ENCODE data around the gene LRIG2. TPM values are rescaled to one million over a fixed set of nuclear protein-coding genes. Genes with fewer than 3 reads are reported as not detected.

The LRIG2 gene
- total and polyA plus RNA-seq, 2 experiments from 2014 or later: 10.0 to 40.4 TPM

- Histone ChIP-seq H4K20me1 (replicated peaks; ENCODE audit: insufficient read depth) (no peaks in the 10 kb centered on the region), H3K4me3 (no peak overlapping the region), H3K27me3 (ENCODE audit: insufficient read depth) (no peaks in the 10 kb centered on the region), H3K4me2 (no peak overlapping the region), H3K27ac (ENCODE audit: low read depth) (no peak overlapping the region), H3K36me3 (ENCODE audit: insufficient read depth) (peaks cover 19% of the 10 kb centered on the region; the same call in 1 of the 2 replicates), H3K4me1 (ENCODE audit: insufficient read depth) (peaks cover 13% of the 10 kb centered on the region), H3K79me2 (replicated peaks; ENCODE audit: insufficient read depth) (no peaks in the 10 kb centered on the region), H2AFZ (no peak overlapping the region), H3F3A (replicated peaks; ENCODE audit: low read depth) (no peaks in the 10 kb centered on the region), H3K9me2 (ENCODE audit: insufficient read depth) (0 out of 2 replicates have a peak, but pooled peaks cover 3% of the 10 kb centered on the region)
- Mint-ChIP-seq H3K9me3 (peaks cover 43% of the 10 kb centered on the region), H3K36me3 (ENCODE audit: low read depth) (peaks cover 39% of the 10 kb centered on the region), H3K4me3 (no peak overlapping the region), H3K27me3 (ENCODE audit: insufficient read depth, low read depth, poor library complexity) (peaks cover 5% of the 10 kb centered on the region), H3K4me1 (peaks cover 16% of the 10 kb centered on the region), H3K27ac (no peak overlapping the region)
- ATAC-seq (no peak), DNase-seq (ENCODE audit: low spot score) (no peak)
- no peak for TF ChIP-seq POLR2AphosphoS5 (IDR thresholded peaks at IDR 0.05; ENCODE audit: low read depth)
- no peak for TF ChIP-seq NANOG (IDR thresholded peaks at IDR 0.05; ENCODE audit: borderline replicate concordance)
- no peak for TF ChIP-seq ZNF462 (CRISPR knock-in tag; IDR thresholded peaks at IDR 0.05)
- TF ChIP-seq ETS1 (IDR thresholded peaks at IDR 0.05): no peak
- no peak for TF ChIP-seq EZH2phosphoT487 (IDR thresholded peaks at IDR 0.05; ENCODE audit: unreplicated experiment)
- TF ChIP-seq ZNF114 (CRISPR knock-in tag; IDR thresholded peaks at IDR 0.05): no peak
- no peak for TF ChIP-seq CREB1 (CRISPR knock-in tag; IDR thresholded peaks at IDR 0.05; ENCODE audit: low read depth)
- no peak for TF ChIP-seq CTCF (conservative IDR thresholded peaks at IDR 0.05; ENCODE audit: low read depth in 2 of 2)
- no peak for TF ChIP-seq REST (IDR thresholded peaks at IDR 0.05; ENCODE audit: unreplicated experiment)
- no peak for TF ChIP-seq STAT1 (IDR thresholded peaks at IDR 0.05; ENCODE audit: unreplicated experiment)
- no peak for TF ChIP-seq EZH2 (IDR thresholded peaks at IDR 0.05; ENCODE audit: low read depth, unreplicated experiment)
- no peak for TF ChIP-seq JUNB (IDR thresholded peaks at IDR 0.05; ENCODE audit: unreplicated experiment)
- no peak for TF ChIP-seq ZNF331 (CRISPR knock-in tag; IDR thresholded peaks at IDR 0.05; ENCODE audit: low read depth)
Observed at GRCh38 chr1:113156368-113156767, 83.4 kb downstream of the LRIG2 start.
